ENCODE measurements around the gene AOAH. TPM values are rescaled to one million over a fixed set of nuclear protein-coding genes. Genes with fewer than 3 reads are reported as not detected.
"Not testable (repeated sequence)": the region's sequence is repeated elsewhere in the genome, so short reads cannot be mapped to it uniquely, and the experiment has no call there.

AOAH gene
- total RNA-seq, 5 donors from 2014 or later (not counting 1 experiment from before 2014, with no cell fraction given) = 13.0 to 78.5 (median 27.5) TPM

DNA sequence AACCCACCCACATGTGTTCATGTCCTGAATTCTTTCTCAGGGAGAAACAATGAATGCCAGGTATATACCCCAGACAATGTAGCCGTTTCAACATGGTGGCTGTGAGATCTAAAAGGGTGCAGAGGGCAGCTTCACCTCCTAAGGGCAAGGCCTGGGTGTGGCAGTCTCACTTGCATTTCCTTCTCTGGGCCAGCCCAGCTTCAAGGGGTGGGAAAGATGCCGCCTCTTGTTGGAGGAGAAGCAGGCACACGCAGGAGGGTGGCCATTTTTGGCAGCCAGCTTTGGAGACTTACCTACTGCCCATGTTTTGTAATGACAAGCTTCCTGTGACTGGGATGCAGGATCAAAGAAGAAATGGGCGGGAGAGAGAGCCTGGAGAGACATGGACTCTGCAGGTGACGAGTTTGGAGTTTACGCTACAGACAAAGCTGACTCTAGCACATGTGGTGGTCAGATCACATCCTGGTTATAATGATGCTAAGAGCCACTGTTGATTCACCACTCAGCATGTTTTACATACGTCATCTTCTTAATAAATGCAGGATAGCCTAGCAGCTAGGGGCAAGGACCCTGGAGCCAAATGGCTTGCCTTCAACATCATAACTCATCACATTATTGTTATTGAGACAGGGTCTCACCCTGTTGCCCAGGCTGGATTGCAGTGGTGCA is 218.0 kb downstream of the AOAH start:
- WGBS (ENCODE audit: insufficient coverage) = 96% methylated on average over 5 of the region's 7 CpGs
- no peak for DNase-seq
- Histone ChIP-seq H3K27ac (ENCODE audit: low read length) (no peak overlapping the region), H3K4me1 (ENCODE audit: control insufficient read depth in 1 of 2, extremely low read depth in 1 of 2, insufficient read depth in 2 of 2, low read length in 2 of 2) (no peaks in the 10 kb centered on the region), H3K36me3 (ENCODE audit: control insufficient read depth in 2 of 2, extremely low read depth in 1 of 2, insufficient read depth in 1 of 2, low read length in 1 of 2) (no peaks in the 10 kb centered on the region), H3K27me3 (replicated peaks in 1 of 2; ENCODE audit: control insufficient read depth in 2 of 2, extremely low read depth in 1 of 2, insufficient read depth in 2 of 2, low read length in 1 of 2) (no peaks in the 10 kb centered on the region), H3K9me3 (no peaks in the 10 kb centered on the region), H3K4me3 (ENCODE audit: control insufficient read depth in 1 of 2, extremely low read depth in 1 of 2, low read length in 1 of 2) (no peak overlapping the region)
- Mint-ChIP-seq H3K27me3 (no peaks in the 10 kb centered on the region), H3K27ac (no peak overlapping the region), H3K4me1 (peaks cover 0 to 3% (median 0%) of the 10 kb centered on the region in 3 donors), H3K4me3 (no peak overlapping the region), H3K36me3 (no peaks in the 10 kb centered on the region), H3K9me3 (no peaks in the 10 kb centered on the region)
- CTCF ChIA-PET = interaction anchor here in 1 of 2 donors (0.5 kb wide), 1 partner anchor 18 kb away, joined by 3 read pairs; no protein-coding TSS in a partner anchor
- ATAC-seq (replicated peaks in 1 of 4) = no peak
- POLR2A ChIA-PET = interaction anchor here in 1 of 2 donors (0.6 kb wide), 1 partner anchor 11 kb away, joined by 6 read pairs; no protein-coding TSS in a partner anchor

DNA sequence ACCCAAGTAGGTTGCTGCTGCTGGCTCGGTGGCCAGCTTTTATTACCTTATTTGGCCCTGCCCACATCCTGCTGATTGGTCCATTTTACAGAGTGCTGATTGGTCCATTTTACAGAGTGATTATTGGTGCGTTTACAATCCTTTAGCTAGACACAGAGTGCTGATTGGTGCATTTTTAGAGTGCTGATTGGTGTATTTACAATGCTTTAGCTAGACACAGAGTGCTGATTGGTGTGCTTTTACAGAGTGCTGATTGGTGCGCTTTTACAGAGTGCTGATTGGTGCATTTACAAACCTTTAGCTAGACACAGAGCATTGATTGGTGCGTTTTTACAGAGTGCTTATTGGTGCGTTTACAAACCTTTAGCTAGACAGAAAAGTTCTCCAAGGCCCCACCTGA is 219.7 kb downstream of the AOAH start:
- not testable (repeated sequence) for H3K4me3 Mint-ChIP-seq; ATAC-seq (replicated peaks in 1 of 4); H3K36me3 Mint-ChIP-seq; H3K36me3 ChIP-seq (ENCODE audit: control insufficient read depth in 2 of 2, extremely low read depth in 1 of 2, insufficient read depth in 1 of 2, low read length in 1 of 2); H3K27me3 ChIP-seq (replicated peaks in 1 of 2; ENCODE audit: control insufficient read depth in 2 of 2, extremely low read depth in 1 of 2, insufficient read depth in 2 of 2, low read length in 1 of 2); H3K9me3 Mint-ChIP-seq; H3K9me3 ChIP-seq; H3K27me3 Mint-ChIP-seq; H3K4me3 ChIP-seq (ENCODE audit: control insufficient read depth in 1 of 2, extremely low read depth in 1 of 2, low read length in 1 of 2); H3K4me1 ChIP-seq (ENCODE audit: control insufficient read depth in 1 of 2, extremely low read depth in 1 of 2, insufficient read depth in 2 of 2, low read length in 2 of 2); DNase-seq; H3K27ac ChIP-seq (ENCODE audit: low read length); H3K27ac Mint-ChIP-seq; H3K4me1 Mint-ChIP-seq
- WGBS (ENCODE audit: insufficient coverage) = 100% methylated on average over 1 of the region's 5 CpGs
- CTCF ChIA-PET = interaction anchor here in 1 of 2 donors (0.6 kb wide), 1 partner anchor 27 kb away, joined by 3 read pairs; no protein-coding TSS in a partner anchor
- POLR2A ChIA-PET = interaction anchor here in 1 of 2 donors (1.0 kb wide), 1 partner anchor 677 kb away, joined by 3 read pairs; no protein-coding TSS in a partner anchor

DNA sequence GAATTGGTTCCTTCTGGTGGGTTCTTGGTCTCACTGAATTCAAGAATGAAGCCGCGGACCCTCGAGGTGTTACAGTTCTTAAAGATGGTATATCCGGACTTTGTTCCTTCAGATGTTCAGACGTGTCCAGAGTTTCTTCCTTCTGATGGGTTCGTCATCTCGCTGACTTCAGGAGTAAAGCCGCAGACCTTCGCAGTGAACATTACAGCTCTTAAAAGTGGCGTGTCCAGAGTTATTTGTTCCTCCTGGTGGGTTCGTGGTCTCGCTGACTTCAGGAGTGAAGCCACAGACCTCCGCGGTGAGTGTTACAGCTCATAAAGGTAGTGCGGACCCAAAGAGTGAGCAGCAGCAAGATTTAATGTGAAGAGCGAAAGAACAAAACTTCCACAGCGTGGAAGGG is 220.1 kb downstream of the AOAH start:
- POLR2A ChIA-PET; H3K27me3 ChIP-seq (replicated peaks in 1 of 2; ENCODE audit: control insufficient read depth in 2 of 2, extremely low read depth in 1 of 2, insufficient read depth in 2 of 2, low read length in 1 of 2); H3K4me1 Mint-ChIP-seq; H3K36me3 Mint-ChIP-seq; H3K27ac Mint-ChIP-seq; H3K9me3 Mint-ChIP-seq; DNase-seq; H3K4me3 Mint-ChIP-seq; H3K27me3 Mint-ChIP-seq; H3K9me3 ChIP-seq; H3K4me1 ChIP-seq (ENCODE audit: control insufficient read depth in 1 of 2, extremely low read depth in 1 of 2, insufficient read depth in 2 of 2, low read length in 2 of 2); ATAC-seq (replicated peaks in 1 of 4); H3K36me3 ChIP-seq (ENCODE audit: control insufficient read depth in 2 of 2, extremely low read depth in 1 of 2, insufficient read depth in 1 of 2, low read length in 1 of 2); H3K4me3 ChIP-seq (ENCODE audit: control insufficient read depth in 1 of 2, extremely low read depth in 1 of 2, low read length in 1 of 2); H3K27ac ChIP-seq (ENCODE audit: low read length): not testable (repeated sequence)
- CTCF ChIA-PET = interaction anchor here in 1 of 2 donors (0.6 kb wide), 1 partner anchor 27 kb away, joined by 3 read pairs; no protein-coding TSS in a partner anchor
- 95% methylated on average over 16 of the region's 17 CpGs for WGBS (ENCODE audit: insufficient coverage)

DNA sequence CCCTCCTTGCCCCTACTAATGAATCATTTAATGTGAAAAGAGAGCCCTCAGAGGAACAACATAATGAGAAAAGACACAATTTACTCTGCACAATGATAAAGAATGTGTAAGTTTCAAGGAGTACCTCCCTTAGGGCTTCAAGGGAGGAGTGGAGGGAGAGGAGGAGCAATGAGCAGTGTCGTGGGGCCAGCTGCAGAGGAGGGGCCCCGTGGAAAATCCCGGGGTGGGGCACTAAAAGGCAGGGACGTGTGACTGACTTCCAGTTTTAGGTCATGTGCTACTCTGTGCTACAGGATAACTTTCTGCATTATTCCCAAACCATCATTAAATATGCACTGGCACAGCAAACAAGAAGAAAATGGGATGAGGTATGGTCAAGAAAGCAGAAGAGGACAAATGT is 226.5 kb downstream of the AOAH start:
- Histone ChIP-seq H3K27ac (ENCODE audit: low read length) (no peak overlapping the region), H3K27me3 (replicated peaks in 1 of 2; ENCODE audit: control insufficient read depth in 2 of 2, extremely low read depth in 1 of 2, insufficient read depth in 2 of 2, low read length in 1 of 2) (peaks cover 0 to 7% of the 10 kb centered on the region in 2 experiments), H3K4me3 (ENCODE audit: control insufficient read depth in 1 of 2, extremely low read depth in 1 of 2, low read length in 1 of 2) (no peak overlapping the region), H3K9me3 (no peaks in the 10 kb centered on the region), H3K4me1 (ENCODE audit: control insufficient read depth in 1 of 2, extremely low read depth in 1 of 2, insufficient read depth in 2 of 2, low read length in 2 of 2) (no peaks in the 10 kb centered on the region), H3K36me3 (ENCODE audit: control insufficient read depth in 2 of 2, extremely low read depth in 1 of 2, insufficient read depth in 1 of 2, low read length in 1 of 2) (no peaks in the 10 kb centered on the region)
- peaks cover 0 to 7% (median 0%) of the 10 kb centered on the region in 3 donors for H3K4me1 Mint-ChIP-seq
- no peak overlapping the region for H3K27ac Mint-ChIP-seq
- H3K27me3 Mint-ChIP-seq = peaks cover 10 to 12% of the 10 kb centered on the region in 2 donors
- H3K36me3 Mint-ChIP-seq = no peaks in the 10 kb centered on the region
- H3K9me3 Mint-ChIP-seq = no peaks in the 10 kb centered on the region
- ChIA-PET CTCF (no interaction called here), POLR2A (no interaction called here)
- H3K4me3 Mint-ChIP-seq = no peak overlapping the region
- no peak for ATAC-seq (replicated peaks in 1 of 4)
- no peak for DNase-seq
- no CpG with 5 or more reads among the region's 4 CpGs for whole genome bisulfite sequencing (ENCODE audit: insufficient coverage)

DNA sequence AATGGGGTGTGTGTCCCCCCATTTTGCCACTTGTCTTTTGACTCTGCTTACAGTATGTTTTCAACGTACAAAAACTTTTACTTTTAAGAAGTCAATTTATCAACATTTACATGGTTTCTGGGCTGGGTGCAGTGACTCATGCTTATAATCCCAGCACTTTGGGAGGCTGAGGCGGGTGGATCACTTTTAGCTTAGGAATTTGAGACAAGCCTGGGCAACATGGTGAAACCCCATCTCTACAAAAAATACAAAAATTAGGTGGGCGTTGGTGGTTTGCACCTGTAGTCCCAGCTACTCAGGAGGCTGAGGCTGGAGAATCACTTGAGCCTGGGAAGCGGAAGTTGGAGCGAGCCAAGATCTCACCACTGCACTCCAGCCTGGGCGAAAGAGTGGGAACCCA is 227.1 kb downstream of the AOAH start:
- H3K4me1 Mint-ChIP-seq; H3K27ac Mint-ChIP-seq; ATAC-seq (replicated peaks in 1 of 4); DNase-seq; H3K36me3 Mint-ChIP-seq; H3K27ac ChIP-seq (ENCODE audit: low read length); H3K36me3 ChIP-seq (ENCODE audit: control insufficient read depth in 2 of 2, extremely low read depth in 1 of 2, insufficient read depth in 1 of 2, low read length in 1 of 2); POLR2A ChIA-PET; H3K27me3 ChIP-seq (replicated peaks in 1 of 2; ENCODE audit: control insufficient read depth in 2 of 2, extremely low read depth in 1 of 2, insufficient read depth in 2 of 2, low read length in 1 of 2); H3K9me3 Mint-ChIP-seq; H3K4me3 Mint-ChIP-seq; H3K4me3 ChIP-seq (ENCODE audit: control insufficient read depth in 1 of 2, extremely low read depth in 1 of 2, low read length in 1 of 2); H3K9me3 ChIP-seq; H3K4me1 ChIP-seq (ENCODE audit: control insufficient read depth in 1 of 2, extremely low read depth in 1 of 2, insufficient read depth in 2 of 2, low read length in 2 of 2): not testable (repeated sequence)
- WGBS (ENCODE audit: insufficient coverage) = 80% methylated on average over 3 of the region's 6 CpGs
- CTCF ChIA-PET = interaction anchor here in 1 of 2 donors (0.9 kb wide), 1 partner anchor 9 kb away, joined by 3 read pairs; no protein-coding TSS in a partner anchor
- peaks cover 10 to 12% of the 10 kb centered on the region in 2 donors for H3K27me3 Mint-ChIP-seq

DNA sequence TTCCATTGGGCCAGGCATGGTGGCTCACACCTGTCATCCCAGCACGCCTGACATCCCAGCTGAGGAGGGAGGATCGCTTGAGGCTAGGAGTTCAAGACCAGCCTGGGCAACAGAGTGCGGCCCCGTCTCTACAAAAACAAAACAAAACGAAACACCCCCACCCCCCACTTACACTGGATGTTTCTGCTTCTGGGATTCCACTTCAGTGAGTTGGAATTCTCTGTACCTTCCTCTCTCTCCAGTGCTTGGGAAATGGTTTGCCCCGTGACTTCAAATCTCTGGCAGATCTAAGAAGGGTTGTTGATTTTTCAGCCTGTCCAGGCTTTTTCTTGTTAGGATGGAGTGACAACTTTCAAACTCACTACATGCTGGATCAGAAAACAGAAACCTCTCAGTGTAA is 227.7 kb downstream of the AOAH start:
- WGBS (ENCODE audit: insufficient coverage) = no CpG with 5 or more reads among the region's 6 CpGs
- H3K9me3 Mint-ChIP-seq = no peaks in the 10 kb centered on the region
- Histone ChIP-seq H3K4me1 (ENCODE audit: control insufficient read depth in 1 of 2, extremely low read depth in 1 of 2, insufficient read depth in 2 of 2, low read length in 2 of 2) (no peaks in the 10 kb centered on the region), H3K27me3 (replicated peaks in 1 of 2; ENCODE audit: control insufficient read depth in 2 of 2, extremely low read depth in 1 of 2, insufficient read depth in 2 of 2, low read length in 1 of 2) (peaks cover 0 to 7% of the 10 kb centered on the region in 2 experiments), H3K36me3 (ENCODE audit: control insufficient read depth in 2 of 2, extremely low read depth in 1 of 2, insufficient read depth in 1 of 2, low read length in 1 of 2) (no peaks in the 10 kb centered on the region), H3K9me3 (no peaks in the 10 kb centered on the region), H3K4me3 (ENCODE audit: control insufficient read depth in 1 of 2, extremely low read depth in 1 of 2, low read length in 1 of 2) (no peak overlapping the region), H3K27ac (ENCODE audit: low read length) (no peak overlapping the region)
- DNase-seq (no peak), ATAC-seq (replicated peaks in 1 of 4) (no peak)
- no peak overlapping the region for H3K4me3 Mint-ChIP-seq
- H3K27me3 Mint-ChIP-seq = peaks cover 10 to 12% of the 10 kb centered on the region in 2 donors
- H3K4me1 Mint-ChIP-seq = peaks cover 0 to 7% (median 0%) of the 10 kb centered on the region in 3 donors
- no peak overlapping the region for H3K27ac Mint-ChIP-seq
- POLR2A ChIA-PET = no interaction called here
- CTCF ChIA-PET = interaction anchor here in 1 of 2 donors (0.9 kb wide), 1 partner anchor 9 kb away, joined by 3 read pairs; no protein-coding TSS in a partner anchor
- H3K36me3 Mint-ChIP-seq = no peaks in the 10 kb centered on the region
